ENCODE measurements around the gene ARHGAP44. TPM values are rescaled to one million over a fixed set of nuclear protein-coding genes. Genes with fewer than 3 reads are reported as not detected.

ARHGAP44 gene
- polyA plus RNA-seq, 1 donor from 2014 or later, result 5.9 TPM

DNA sequence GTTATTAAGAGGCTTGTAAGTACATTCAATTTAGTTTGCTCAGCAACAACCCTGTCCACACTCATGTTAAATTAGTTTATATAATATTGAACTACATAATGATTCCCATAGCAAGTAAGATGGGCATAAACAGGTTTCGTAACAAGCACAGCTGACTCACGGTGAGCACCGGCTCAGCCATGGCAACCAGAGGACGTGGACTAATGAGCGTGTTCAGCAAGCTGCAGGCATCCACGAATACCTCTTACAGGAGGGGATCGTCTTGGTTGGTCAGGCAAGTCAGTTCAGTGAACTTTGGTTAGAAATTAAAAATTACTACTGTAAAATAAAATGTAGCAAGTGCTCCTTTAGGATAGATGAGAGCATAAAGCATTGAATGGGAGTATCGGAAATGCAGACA is 170.1 kb downstream of the ARHGAP44 start:
- H3K9me2 ChIP-seq (ENCODE audit: insufficient read depth, low read length), result no peaks in the 10 kb centered on the region
- no peak overlapping the region for H3K4me3 ChIP-seq (ENCODE audit: low read length)
- H3K36me3 ChIP-seq (ENCODE audit: insufficient read depth, low read length), result peaks cover 6% of the 10 kb centered on the region
- no peak overlapping the region for H2AFZ ChIP-seq (ENCODE audit: low read depth, low read length)
- peaks cover 6% of the 10 kb centered on the region for H3K9me3 ChIP-seq (ENCODE audit: low read length)
- TF ChIP-seq SMC3 (conservative IDR thresholded peaks at IDR 0.05; ENCODE audit: poor library complexity), result no peak
- TF ChIP-seq, protein P1, sequence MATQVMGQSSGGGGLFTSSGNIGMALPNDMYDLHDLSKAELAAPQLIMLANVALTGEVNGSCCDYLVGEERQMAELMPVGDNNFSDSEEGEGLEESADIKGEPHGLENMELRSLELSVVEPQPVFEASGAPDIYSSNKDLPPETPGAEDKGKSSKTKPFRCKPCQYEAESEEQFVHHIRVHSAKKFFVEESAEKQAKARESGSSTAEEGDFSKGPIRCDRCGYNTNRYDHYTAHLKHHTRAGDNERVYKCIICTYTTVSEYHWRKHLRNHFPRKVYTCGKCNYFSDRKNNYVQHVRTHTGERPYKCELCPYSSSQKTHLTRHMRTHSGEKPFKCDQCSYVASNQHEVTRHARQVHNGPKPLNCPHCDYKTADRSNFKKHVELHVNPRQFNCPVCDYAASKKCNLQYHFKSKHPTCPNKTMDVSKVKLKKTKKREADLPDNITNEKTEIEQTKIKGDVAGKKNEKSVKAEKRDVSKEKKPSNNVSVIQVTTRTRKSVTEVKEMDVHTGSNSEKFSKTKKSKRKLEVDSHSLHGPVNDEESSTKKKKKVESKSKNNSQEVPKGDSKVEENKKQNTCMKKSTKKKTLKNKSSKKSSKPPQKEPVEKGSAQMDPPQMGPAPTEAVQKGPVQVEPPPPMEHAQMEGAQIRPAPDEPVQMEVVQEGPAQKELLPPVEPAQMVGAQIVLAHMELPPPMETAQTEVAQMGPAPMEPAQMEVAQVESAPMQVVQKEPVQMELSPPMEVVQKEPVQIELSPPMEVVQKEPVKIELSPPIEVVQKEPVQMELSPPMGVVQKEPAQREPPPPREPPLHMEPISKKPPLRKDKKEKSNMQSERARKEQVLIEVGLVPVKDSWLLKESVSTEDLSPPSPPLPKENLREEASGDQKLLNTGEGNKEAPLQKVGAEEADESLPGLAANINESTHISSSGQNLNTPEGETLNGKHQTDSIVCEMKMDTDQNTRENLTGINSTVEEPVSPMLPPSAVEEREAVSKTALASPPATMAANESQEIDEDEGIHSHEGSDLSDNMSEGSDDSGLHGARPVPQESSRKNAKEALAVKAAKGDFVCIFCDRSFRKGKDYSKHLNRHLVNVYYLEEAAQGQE (IDR thresholded peaks at IDR 0.05; ENCODE audit: borderline replicate concordance), result no peak
- no peak for TF ChIP-seq TAF1 (IDR thresholded peaks at IDR 0.05; ENCODE audit: low read depth)
- TF ChIP-seq MXI1 (conservative IDR thresholded peaks at IDR 0.05; ENCODE audit: poor library complexity, severe bottlenecking), result no peak
- TF ChIP-seq POLR2AphosphoS5 (IDR thresholded peaks at IDR 0.05), result no peak
- no peak for TF ChIP-seq EP300 (conservative IDR thresholded peaks at IDR 0.05; ENCODE audit: poor library complexity, severe bottlenecking)
- TF ChIP-seq RAD21 (conservative IDR thresholded peaks at IDR 0.05), result no peak
- TF ChIP-seq EZH2 (IDR thresholded peaks at IDR 0.05; ENCODE audit: borderline replicate concordance, insufficient read depth, low read length, poor library complexity, severe bottlenecking), result no peak
- TF ChIP-seq, protein P2, sequence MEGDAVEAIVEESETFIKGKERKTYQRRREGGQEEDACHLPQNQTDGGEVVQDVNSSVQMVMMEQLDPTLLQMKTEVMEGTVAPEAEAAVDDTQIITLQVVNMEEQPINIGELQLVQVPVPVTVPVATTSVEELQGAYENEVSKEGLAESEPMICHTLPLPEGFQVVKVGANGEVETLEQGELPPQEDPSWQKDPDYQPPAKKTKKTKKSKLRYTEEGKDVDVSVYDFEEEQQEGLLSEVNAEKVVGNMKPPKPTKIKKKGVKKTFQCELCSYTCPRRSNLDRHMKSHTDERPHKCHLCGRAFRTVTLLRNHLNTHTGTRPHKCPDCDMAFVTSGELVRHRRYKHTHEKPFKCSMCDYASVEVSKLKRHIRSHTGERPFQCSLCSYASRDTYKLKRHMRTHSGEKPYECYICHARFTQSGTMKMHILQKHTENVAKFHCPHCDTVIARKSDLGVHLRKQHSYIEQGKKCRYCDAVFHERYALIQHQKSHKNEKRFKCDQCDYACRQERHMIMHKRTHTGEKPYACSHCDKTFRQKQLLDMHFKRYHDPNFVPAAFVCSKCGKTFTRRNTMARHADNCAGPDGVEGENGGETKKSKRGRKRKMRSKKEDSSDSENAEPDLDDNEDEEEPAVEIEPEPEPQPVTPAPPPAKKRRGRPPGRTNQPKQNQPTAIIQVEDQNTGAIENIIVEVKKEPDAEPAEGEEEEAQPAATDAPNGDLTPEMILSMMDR (IDR thresholded peaks at IDR 0.05; ENCODE audit: poor library complexity, severe bottlenecking), result no peak
- no peaks in the 10 kb centered on the region for H3F3A ChIP-seq (ENCODE audit: insufficient read depth, low read length, poor library complexity, severe bottlenecking)
- H3K9ac ChIP-seq (ENCODE audit: low read length), result no peak overlapping the region
- no peaks in the 10 kb centered on the region for H3K27me3 ChIP-seq (ENCODE audit: insufficient read depth, low read depth, low read length)
- H3K4me2 ChIP-seq (ENCODE audit: low read length), result no peak overlapping the region
- H3K79me2 ChIP-seq (replicated peaks; ENCODE audit: insufficient read depth, low read length), result no peaks in the 10 kb centered on the region
- no peak overlapping the region for H3K27ac ChIP-seq (ENCODE audit: low read length)
- no peaks in the 10 kb centered on the region for H4K20me1 ChIP-seq (ENCODE audit: insufficient read depth)

DNA sequence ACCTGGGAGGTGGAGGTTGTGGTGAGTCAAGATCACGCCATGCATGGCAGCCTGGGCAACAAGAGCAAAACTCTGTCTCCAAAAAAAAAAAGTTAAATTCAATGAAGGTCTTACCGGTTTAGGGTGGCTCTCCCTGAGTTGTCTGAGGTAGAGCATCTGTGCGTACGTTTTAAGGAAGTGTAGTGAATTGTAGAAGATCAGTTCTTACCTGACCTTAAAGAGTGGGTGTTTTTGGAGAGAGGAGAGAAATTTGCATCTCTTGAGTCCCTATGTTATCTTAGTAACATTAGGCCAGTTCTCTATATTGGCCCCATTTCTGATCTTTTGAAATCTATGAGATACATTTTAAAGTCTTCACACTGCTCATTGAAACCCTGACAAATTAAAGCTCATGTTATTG is 172.4 kb downstream of the ARHGAP44 start:
- Histone ChIP-seq H3K9me3 (ENCODE audit: low read length) (peaks cover 6% of the 10 kb centered on the region), H3K9ac (ENCODE audit: low read length) (no peak overlapping the region), H3K36me3 (ENCODE audit: insufficient read depth, low read length) (no peaks in the 10 kb centered on the region), H3K27me3 (ENCODE audit: insufficient read depth, low read depth, low read length) (no peaks in the 10 kb centered on the region), H3K9me2 (ENCODE audit: insufficient read depth, low read length) (no peaks in the 10 kb centered on the region), H3K4me3 (ENCODE audit: low read length) (no peak overlapping the region), H3K4me2 (ENCODE audit: low read length) (no peak overlapping the region), H3F3A (ENCODE audit: insufficient read depth, low read length, poor library complexity, severe bottlenecking) (no peaks in the 10 kb centered on the region), H4K20me1 (ENCODE audit: insufficient read depth) (no peaks in the 10 kb centered on the region), H3K27ac (ENCODE audit: low read length) (no peak overlapping the region), H3K79me2 (replicated peaks; ENCODE audit: insufficient read depth, low read length) (no peaks in the 10 kb centered on the region), H2AFZ (ENCODE audit: low read depth, low read length) (no peak overlapping the region)
- TF ChIP-seq POLR2AphosphoS5 (IDR thresholded peaks at IDR 0.05) (no peak), TAF1 (IDR thresholded peaks at IDR 0.05; ENCODE audit: low read depth) (no peak), MXI1 (conservative IDR thresholded peaks at IDR 0.05; ENCODE audit: poor library complexity, severe bottlenecking) (no peak), EP300 (conservative IDR thresholded peaks at IDR 0.05; ENCODE audit: poor library complexity, severe bottlenecking) (no peak), EZH2 (IDR thresholded peaks at IDR 0.05; ENCODE audit: borderline replicate concordance, insufficient read depth, low read length, poor library complexity, severe bottlenecking) (no peak), SMC3 (conservative IDR thresholded peaks at IDR 0.05; ENCODE audit: poor library complexity) (no peak), RAD21 (conservative IDR thresholded peaks at IDR 0.05) (no peak)
- TF ChIP-seq, protein P2 (IDR thresholded peaks at IDR 0.05; ENCODE audit: poor library complexity, severe bottlenecking), result no peak
- TF ChIP-seq, protein P1 (IDR thresholded peaks at IDR 0.05; ENCODE audit: borderline replicate concordance), result no peak
